ENCODE data around the gene DBNDD1.

DBNDD1 gene

GRCh38 chr16:90035902-90036301 lies 16.6 kb upstream of the DBNDD1 start:
- peak; percentile 6 for DNase-seq (ENCODE audit: low spot score)

DNA sequence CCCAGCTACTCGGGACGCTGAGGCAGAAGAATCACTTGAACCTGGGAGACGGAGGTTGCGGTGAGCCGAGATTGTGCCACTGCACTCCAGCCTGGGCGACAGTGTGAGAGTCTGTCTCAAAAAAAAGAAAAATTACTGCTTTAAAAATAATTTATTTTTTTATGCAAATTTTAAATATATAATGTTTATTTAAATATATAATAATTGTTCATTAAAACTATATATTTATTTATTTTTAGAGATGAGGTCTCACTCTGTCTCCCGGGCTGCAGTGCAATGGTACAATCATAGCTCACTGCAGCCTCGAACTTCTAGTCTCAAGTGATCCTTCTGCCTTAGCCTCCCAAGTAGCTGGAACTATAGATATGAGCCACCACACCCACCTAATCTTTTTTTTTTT lies 15.2 kb upstream of the DBNDD1 start:
- DNase-seq (ENCODE audit: low spot score), result no peak

DNA sequence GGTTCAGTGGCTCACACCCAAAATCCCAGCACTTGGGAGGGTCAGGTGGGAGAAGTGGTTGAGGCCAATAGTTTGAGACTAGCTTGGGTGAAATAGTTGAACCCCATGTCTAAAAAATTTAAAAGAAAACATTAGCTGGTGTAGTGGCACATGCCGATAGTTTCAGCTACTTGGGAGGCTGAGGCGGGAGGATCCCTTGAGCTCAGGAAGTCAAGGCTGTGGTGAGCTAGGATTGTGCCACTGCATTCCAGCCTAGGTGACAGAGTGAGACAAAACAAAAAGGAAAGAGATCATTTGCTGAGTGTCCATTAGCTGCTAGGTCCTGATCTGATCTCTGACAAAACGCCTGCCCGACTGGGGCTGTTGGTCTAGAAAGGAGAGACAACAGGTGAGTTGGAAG lies 14.1 kb upstream of the DBNDD1 start:
- no peak for DNase-seq (ENCODE audit: low spot score)

DNA sequence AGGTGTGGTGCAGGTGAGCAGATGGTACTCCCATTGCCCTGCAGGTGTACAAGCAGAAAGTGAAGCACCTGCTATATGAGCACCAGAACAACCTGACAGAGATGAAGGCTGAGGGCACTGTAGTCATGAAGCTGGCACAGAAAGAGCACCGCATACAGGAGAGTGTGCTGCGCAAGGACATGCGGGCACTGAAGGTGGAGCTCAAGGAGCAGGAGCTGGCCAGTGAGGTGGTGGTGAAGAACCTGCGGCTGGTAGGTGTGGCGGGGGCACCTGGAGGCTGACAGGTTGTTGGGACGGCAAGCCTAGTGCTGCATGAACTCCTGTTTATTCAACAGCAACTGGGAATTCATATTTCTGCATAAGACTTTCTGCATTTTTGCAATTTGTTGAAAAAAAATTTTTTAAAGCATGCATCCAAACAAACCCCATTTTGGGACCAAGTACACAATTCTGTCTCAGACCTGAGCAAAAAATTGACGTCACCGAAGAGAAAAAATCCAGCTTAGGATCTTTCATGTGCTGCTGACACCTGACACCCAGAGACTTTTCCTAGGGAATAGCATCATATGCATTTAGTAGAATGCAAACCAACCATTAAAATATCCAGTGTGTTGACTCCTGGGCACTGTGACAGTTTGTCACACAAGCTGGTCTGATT lies 13.5 kb upstream of the DBNDD1 start:
- DNase-seq (ENCODE audit: low spot score), result no peak

DNA sequence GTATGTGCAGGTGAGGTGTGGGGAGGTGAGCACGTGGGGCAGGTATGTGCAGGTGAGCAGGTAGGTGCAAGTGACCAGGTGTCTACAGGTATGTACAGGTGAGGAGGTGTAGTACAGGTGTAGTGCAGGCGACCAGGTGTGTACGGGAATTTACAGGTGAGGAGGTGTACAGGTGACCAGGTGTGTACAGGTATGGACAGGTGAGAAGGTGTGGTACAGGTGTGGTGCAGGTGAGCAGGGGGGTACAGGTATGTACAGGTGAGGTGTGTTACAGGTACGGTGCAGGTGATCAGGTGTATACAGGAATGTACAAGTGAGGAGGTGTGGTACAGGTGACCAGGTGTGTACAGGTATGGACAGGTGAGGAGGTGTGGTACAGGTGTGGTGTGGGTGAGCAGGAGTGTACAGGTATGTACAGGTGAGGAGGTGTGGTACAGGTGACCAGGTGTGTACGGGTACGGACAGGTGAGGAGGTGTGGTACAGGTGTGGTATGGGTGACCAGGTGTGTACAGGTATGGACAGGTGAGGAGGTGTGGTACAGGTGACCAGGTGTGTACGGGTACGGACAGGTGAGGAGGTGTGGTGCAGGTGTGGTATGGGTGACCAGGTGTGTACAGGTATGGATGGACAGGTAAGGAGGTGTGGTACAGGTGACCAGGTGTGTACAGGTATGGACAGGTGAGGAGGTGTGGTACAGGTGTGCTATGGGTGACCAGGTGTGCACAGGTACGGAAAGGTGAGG lies 12.8 kb upstream of the DBNDD1 start:
- peak; percentile 69 for DNase-seq (ENCODE audit: low spot score)

DNA sequence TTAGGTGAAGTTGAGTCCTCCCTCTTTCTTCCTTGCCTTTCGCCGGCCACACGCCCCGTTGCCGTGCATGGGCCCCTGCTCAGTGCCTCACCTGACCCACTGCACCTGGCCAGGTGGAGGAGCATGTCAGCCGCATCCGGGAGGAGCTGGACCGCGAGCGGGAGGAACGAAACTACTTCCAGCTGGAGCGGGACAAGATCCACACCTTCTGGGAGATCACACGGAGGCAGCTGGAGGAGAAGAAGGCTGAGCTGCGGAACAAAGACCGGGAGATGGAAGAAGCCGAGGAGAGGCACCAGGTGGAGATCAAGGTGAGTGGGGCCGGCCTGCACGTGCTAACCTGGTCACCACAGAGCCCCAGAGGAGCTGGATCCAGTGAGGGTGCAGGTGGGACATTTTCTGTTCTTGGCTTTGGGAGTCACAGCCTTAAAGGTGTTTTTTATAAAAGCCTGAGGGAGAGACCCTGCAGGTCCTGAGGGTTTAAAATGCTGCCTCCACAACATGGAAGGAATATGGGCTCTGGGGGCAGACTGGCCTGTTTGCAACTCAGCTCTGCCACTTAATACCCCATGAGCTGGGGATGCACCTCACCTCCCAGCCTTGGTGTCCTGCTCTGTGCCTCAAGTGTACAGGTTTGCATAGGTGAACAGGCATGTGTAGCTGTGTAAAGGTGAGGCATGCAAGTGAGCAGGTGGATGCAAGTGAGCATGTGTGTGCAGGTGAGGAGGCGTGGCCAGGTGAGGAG lies 12.1 kb upstream of the DBNDD1 start:
- DNase-seq (ENCODE audit: low spot score), result no peak

DNA sequence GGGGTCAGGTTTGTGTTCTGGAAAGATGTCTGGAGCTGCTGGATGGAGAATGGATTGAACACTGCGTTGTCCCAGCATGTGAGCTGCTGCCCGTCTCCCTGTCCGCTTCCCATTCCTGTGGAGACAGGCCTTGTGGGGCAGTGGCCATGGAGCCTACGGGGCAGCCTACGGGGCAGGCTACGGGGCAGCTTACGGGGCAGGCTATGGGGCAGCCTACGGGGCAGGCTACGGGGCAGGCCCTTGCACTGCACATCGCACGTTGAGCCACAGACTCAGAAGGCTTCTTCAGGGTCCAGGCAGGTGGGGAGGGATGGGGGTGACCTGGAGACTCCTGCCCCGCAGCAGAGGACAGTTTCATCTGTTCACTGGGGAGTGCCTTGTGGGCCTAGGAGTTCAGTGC lies 9.7 kb upstream of the DBNDD1 start:
- DNase-seq (ENCODE audit: low spot score), result no peak

DNA sequence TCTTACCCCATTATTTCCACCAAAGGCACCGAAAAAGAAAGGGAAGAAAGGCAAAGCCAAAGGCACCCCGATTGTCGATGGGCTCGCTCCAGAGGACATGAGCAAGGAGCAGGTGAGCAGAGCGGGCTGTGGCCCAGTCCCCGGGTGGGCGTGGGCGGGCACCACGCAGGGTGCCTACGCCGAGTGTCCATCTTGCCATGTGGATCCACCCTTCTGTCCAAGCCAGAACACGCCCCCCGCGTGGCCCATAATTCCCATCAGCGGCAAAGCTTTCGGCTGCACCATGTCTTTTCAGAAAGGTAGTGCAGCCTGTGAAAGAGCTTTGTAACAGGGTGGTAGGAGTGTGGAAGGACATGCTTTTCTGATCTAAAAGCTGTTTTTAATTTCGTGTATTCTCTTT lies 8.4 kb upstream of the DBNDD1 start:
- DNase-seq (ENCODE audit: low spot score), result no peak

- DNase-seq (ENCODE audit: low spot score), result no peak
These were observed 6.9 kb upstream of the DBNDD1 start for GRCh38 chr16:90026135-90026534.

GRCh38 chr16:90023078-90023447 lies 3.8 kb upstream of the DBNDD1 start:
- peak; percentile 36 for DNase-seq (ENCODE audit: low spot score)

- DNase-seq (ENCODE audit: low spot score), result peak; percentile 98
These were observed 3.2 kb upstream of the DBNDD1 start for GRCh38 chr16:90022209-90023077.

DNA sequence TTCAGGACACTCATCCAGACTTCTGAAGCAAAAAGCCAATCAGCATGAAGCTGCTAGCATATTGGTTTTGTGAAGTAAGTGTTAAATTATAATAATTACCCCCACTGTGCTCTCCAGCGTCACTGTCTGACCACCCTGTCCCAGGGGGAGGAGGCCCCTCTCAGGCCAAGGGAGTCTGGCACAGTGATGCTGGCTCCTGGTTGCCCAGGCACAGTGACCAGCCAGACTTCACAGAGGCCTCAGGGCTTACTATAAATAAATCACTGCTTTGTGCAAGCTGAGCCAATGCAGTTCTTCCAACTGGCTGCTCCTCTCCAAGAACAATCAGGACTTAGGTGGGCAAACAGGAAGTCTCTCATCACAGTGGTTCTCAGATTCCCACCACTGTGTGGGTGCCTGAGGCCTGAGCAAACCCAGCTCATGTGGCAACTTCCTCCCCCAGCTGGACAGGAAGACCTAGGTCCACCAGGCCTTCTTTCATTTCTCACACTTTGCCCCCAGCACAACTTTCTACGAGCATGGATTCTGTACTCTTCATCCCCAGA lies 1.7 kb upstream of the DBNDD1 start:
- no peak for DNase-seq (ENCODE audit: low spot score)

DNA sequence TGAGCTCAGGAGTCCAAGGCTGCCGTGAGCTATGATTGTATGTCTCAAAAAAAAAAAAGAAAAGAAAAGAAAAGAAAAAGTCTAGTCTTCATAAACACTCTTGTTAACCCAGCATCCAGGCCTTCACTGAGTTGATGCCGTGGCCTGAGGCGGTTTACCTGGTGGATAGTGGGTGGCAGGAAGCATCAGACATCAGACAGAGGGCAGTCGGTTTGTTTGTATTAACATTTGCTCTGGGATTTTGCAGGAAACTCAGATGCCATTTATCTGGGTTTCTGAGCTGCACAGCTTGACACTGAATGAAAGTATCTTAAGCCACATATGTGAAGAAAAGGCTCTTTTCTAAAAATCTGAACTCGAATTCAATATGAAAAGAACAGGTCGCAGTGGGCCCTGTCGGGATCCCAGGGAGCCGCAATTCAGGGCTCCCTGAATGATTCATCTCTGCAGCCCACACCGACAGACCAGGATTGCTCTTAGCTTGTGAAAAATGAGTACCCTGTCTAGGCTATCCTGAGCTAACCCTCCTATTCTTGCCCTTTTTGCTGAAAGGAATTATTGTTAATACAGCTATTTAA lies 1.1 kb upstream of the DBNDD1 start:
- DNase-seq (ENCODE audit: low spot score), result no peak

- DNase-seq (ENCODE audit: low spot score), result peak; percentile 40
These were observed 445 bp upstream of the DBNDD1 start for GRCh38 chr16:90019543-90020259.

- DNase-seq (ENCODE audit: low spot score), result no peak
These were observed 982 bp downstream of the DBNDD1 start for GRCh38 chr16:90018297-90018651.

DNA sequence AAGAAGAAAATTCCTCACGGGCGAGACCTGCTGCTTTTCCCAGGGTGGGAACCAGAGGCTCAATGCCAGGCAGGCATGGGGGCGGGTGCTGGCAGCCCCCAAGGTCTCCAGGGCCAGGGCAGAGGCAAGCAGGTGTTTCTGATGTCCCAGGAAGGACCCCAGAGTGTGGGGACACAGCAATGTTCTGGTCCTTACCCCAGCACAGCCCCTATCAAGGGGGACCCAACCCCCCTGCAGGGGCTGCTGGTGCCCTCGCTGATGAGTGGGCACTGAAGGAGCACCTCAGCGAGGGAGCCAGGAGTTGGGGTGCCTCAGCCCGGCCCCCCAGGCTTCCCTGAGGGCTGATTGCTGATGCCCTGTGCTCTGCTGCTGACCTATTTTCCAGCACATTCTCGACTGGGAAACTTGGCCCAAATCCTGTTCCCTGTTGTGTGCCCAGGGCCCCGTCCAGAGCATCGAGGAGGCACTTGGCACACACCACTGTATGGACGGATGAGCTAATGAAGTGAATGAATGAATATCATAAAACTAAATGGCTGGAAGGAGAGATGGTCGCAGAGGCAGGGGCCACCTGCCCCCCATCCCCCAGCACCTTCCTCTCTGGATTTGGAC lies 2.8 kb downstream of the DBNDD1 start:
- DNase-seq (ENCODE audit: low spot score), result no peak

GRCh38 chr16:90015586-90016338 lies 3.5 kb downstream of the DBNDD1 start:
- no peak for DNase-seq (ENCODE audit: low spot score)

GRCh38 chr16:90012991-90013745 lies 6.1 kb downstream of the DBNDD1 start:
- no peak for DNase-seq (ENCODE audit: low spot score)

DNA sequence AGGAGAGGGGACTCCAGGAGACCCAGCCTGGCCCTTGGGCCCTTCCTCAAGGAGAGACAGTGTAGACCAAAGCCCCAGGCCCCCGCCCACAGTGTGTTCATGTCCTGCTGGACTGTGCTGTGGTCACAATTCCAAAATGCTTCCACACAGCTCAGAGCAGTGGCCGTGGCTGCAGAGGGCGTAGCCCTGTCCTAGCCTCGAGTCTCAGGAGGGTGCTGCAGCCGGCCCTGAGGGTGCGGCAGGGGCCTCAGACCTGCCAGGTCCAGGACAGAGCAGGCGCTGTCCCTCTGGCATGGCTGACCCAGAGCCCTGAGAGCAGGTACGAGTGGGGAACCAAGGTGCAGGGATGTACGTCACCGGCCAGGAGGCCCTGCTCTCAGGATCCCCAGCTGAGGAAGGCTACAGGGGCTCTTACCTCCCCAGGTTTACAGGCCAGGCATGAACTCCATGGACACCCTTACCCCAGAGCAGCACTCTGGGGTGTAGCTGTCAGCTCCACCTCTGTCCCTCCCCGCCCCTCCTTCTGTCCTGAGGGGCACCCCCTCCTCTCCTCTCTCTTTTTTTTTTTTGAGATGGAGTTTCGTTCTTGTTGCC lies 7.3 kb downstream of the DBNDD1 start:
- DNase-seq (ENCODE audit: low spot score), result no peak
